K562 (cell line): ENCODE results near the gene EBF4. TPM values are rescaled to one million over a fixed set of nuclear protein-coding genes. Genes with fewer than 3 reads are reported as not detected.
A peak's percentile ranks its signal among the peaks of the same experiment; 100 is the strongest.

Source experiments
- BCLAF1 ChIP-seq, 2 experiments: fragments of 450-650 bp in 1 of 2; IDR thresholded peaks; 2 replicates each; pipeline ENCODE4 v1.6.1; 2011 to 2017; ENCODE audit warnings: low read depth in 2 of 2, antibody characterized with exemption in 1 of 2, borderline replicate concordance in 1 of 2, low read length in 1 of 2, mild to moderate bottlenecking in 1 of 2, mixed read lengths in 1 of 2; ENCODE audit not compliant: control insufficient read depth in 1 of 2
- CBFA2T3 ChIP-seq: fragments of 450-650 bp; IDR thresholded peaks from 2 replicates; pipeline ENCODE4 v1.6.1; 2017
- CREBBP ChIP-seq: IDR thresholded peaks from one replicate; pipeline ENCODE4 v1.6.1; 2012; ENCODE audit warnings: low read depth, mild to moderate bottlenecking, control low read depth, inconsistent platforms, low read length
- E2F5 ChIP-seq: sonication (generic); formaldehyde crosslinking; IDR thresholded peaks from 2 replicates; pipeline ENCODE4 v1.8.0; 2022; ENCODE audit warnings: mild to moderate bottlenecking, missing genetic modification reagents
- ELF2 ChIP-seq: fragments of 250-450 bp; sonication (Bioruptor Pico); IDR thresholded peaks from 2 replicates; pipeline ENCODE4 v1.5.0; 2021; ENCODE audit warnings: mild to moderate bottlenecking
- GABPA ChIP-seq: fragments of 200-800 bp; sonication (Bioruptor generic); conservative IDR thresholded peaks from 2 replicates; pipeline ENCODE4 v1.6.1; 2016; ENCODE audit warnings: low read depth, missing genetic modification characterization, missing compliant biosample characterization
- HMG20B ChIP-seq: fragments of 250-450 bp; sonication (Bioruptor Pico); IDR thresholded peaks from 2 replicates; pipeline ENCODE4 v1.5.0; 2021; ENCODE audit warnings: mild to moderate bottlenecking
- MAFF ChIP-seq: IDR thresholded peaks from 2 replicates; pipeline ENCODE4 v1.6.1; 2012; ENCODE audit warnings: low read length, improper control_type of control experiment
- MCM7 ChIP-seq, 2 experiments: fragments of 450-650 bp; IDR thresholded peaks; 2 replicates each; pipeline ENCODE4 v1.6.1; 2016 to 2018
- MIER1 ChIP-seq: fragments of 450-650 bp; IDR thresholded peaks from 2 replicates; pipeline ENCODE4 v1.6.1; 2016; ENCODE audit warnings: antibody characterized with exemption, mild to moderate bottlenecking, low read depth
- NFIC ChIP-seq: fragments of 450-650 bp; IDR thresholded peaks from 2 replicates; pipeline ENCODE4 v1.6.1; 2017; ENCODE audit warnings: mild to moderate bottlenecking, inconsistent platforms
- NR4A1 ChIP-seq, 2 experiments: fragments of 250-450 bp in 1 of 2; fragments of 450-650 bp in 1 of 2; sonication (Bioruptor Pico) in 1 of 2; IDR thresholded peaks; 2 replicates each; pipeline versions ENCODE4 v1.4.0 to v1.6.1; 2016 to 2020; ENCODE audit warnings: mild to moderate bottlenecking in 2 of 2, missing compliant biosample characterization in 1 of 2, missing genetic modification characterization in 1 of 2, moderate library complexity in 1 of 2
- SMARCE1 ChIP-seq: fragments of 450-650 bp; IDR thresholded peaks from 2 replicates; pipeline ENCODE4 v1.7.1; 2016; ENCODE audit warnings: mild to moderate bottlenecking
- SOX6 ChIP-seq: fragments of 450-650 bp; IDR thresholded peaks from 2 replicates; pipeline ENCODE4 v1.6.1; 2014; ENCODE audit warnings: mild to moderate bottlenecking
- STAG1 ChIP-seq: sonication (generic); formaldehyde crosslinking; IDR thresholded peaks from 2 replicates; pipeline ENCODE4 v1.5.0; 2020; ENCODE audit warnings: missing genetic modification reagents, borderline replicate concordance
- TAF15 ChIP-seq: fragments of 200-400 bp; formaldehyde crosslinking; IDR thresholded peaks from 2 replicates; pipeline ENCODE4 v1.6.1; 2017; ENCODE audit warnings: mild to moderate bottlenecking, low read depth, low read length, moderate library complexity
- XRCC5 ChIP-seq: fragments of 200-400 bp; formaldehyde crosslinking; IDR thresholded peaks from 2 replicates; pipeline ENCODE4 v1.6.1; 2017; ENCODE audit warnings: low read depth, mild to moderate bottlenecking, low read length
- ZBTB7A ChIP-seq: IDR thresholded peaks from 2 replicates; pipeline ENCODE4 v1.6.1; 2011; ENCODE audit warnings: low read depth, mild to moderate bottlenecking, low read length, moderate library complexity, borderline replicate concordance; ENCODE audit not compliant: control insufficient read depth
- ZNF217 ChIP-seq: sonication (generic); formaldehyde crosslinking; IDR thresholded peaks from 2 replicates; pipeline ENCODE4 v1.8.0; 2022; ENCODE audit warnings: mild to moderate bottlenecking, missing genetic modification reagents
- ZNF449 ChIP-seq: fragments of 250-450 bp; sonication (Bioruptor Pico); IDR thresholded peaks from 2 replicates; pipeline ENCODE4 v1.8.0; 2022; ENCODE audit warnings: moderate library complexity, mild to moderate bottlenecking, inconsistent platforms
- ZNF511 ChIP-seq: sonication (generic); formaldehyde crosslinking; IDR thresholded peaks from 2 replicates; pipeline ENCODE4 v1.8.0; 2022; ENCODE audit warnings: mild to moderate bottlenecking, missing genetic modification reagents
- ZNF551 ChIP-seq: fragments of 250-450 bp; sonication (Bioruptor Pico); IDR thresholded peaks from 2 replicates; pipeline ENCODE4 v1.5.0; 2021; ENCODE audit warnings: mild to moderate bottlenecking, moderate library complexity
- ZNF695 ChIP-seq: fragments of 450-650 bp; formaldehyde crosslinking; IDR thresholded peaks from 2 replicates; pipeline ENCODE4 v1.4.0; 2020; ENCODE audit warnings: mild to moderate bottlenecking, moderate library complexity
- ZZZ3 ChIP-seq: fragments of 450-650 bp; IDR thresholded peaks from 2 replicates; pipeline ENCODE4 v1.6.1; 2016; ENCODE audit warnings: antibody characterized with exemption, mild to moderate bottlenecking, moderate library complexity
- polyA plus RNA-seq, 8 experiments: library from polyadenylated mRNA; depleted of rRNA in 4 of 8; stranded (reverse) in 5 of 8; unstranded in 3 of 8; fragments of >200 nt; fragmentation: Nextera tagmentation in 2 of 8; fragmentation: Illumina TruSeq in 1 of 8; extraction: Ambion mirVana in 2 of 8; extraction: Trizol in 1 of 8; gene quantifications; 2 replicates each; pipeline versions ENCODE4 v1.2.1 to v1.2.3, GENCODE V29; 2011 to 2014; ENCODE audit warnings: inconsistent platforms in 1 of 8, missing spikeins in 1 of 8
- total RNA-seq, 7 experiments: library from RNA; depleted of rRNA in 6 of 7; stranded (reverse); fragments of >200 nt in 6 of 7; fragmentation: Illumina TruSeq in 2 of 7; extraction: Trizol in 2 of 7; gene quantifications; 2 replicates each; pipeline versions ENCODE4 v1.2.1 to v1.2.3, GENCODE V29; 2011 to 2021; ENCODE audit warnings: low replicate concordance in 1 of 7

EBF4 gene
- total and polyA plus RNA-seq, 9 of the 15 experiments (the other 6 are each of a cell fraction or from before 2014, with no cell fraction given): 0.09 TPM; not detected in 8

- no peak for TF ChIP-seq BCLAF1 (IDR thresholded peaks at IDR 0.05; ENCODE audit: borderline replicate concordance in 1 of 2, control insufficient read depth in 1 of 2, low read depth in 2 of 2, low read length in 1 of 2)
- TF ChIP-seq MIER1: no peak
- no peak for TF ChIP-seq ZBTB7A
- TF ChIP-seq TAF15: no peak
- TF ChIP-seq ZNF449 (CRISPR knock-in tag): no peak
- TF ChIP-seq SOX6: peak; percentile 89
- TF ChIP-seq NR4A1 (CRISPR knock-in tag; IDR thresholded peaks at IDR 0.05): no peak
- TF ChIP-seq NR4A1 (tag; IDR thresholded peaks at IDR 0.05): no peak
- no peak for TF ChIP-seq E2F5 (CRISPR knock-in tag)
- no peak for TF ChIP-seq ELF2 (CRISPR knock-in tag)
- no peak for TF ChIP-seq ZNF695 (CRISPR knock-in tag)
- TF ChIP-seq CBFA2T3: peak; percentile 93
- TF ChIP-seq CREBBP: no peak
- 0 out of 2 replicates have a peak, but pooled peaks have one; percentile 31 for TF ChIP-seq GABPA (tag)
- TF ChIP-seq MCM7 (IDR thresholded peaks at IDR 0.05): no peak
- TF ChIP-seq SMARCE1: 0 out of 2 replicates have a peak, but pooled peaks have one; percentile 50
- peak; percentile 68 for TF ChIP-seq NFIC
- no peak for TF ChIP-seq HMG20B (CRISPR knock-in tag)
- no peak for TF ChIP-seq XRCC5
- no peak for TF ChIP-seq STAG1 (CRISPR knock-in tag)
- no peak for TF ChIP-seq ZNF511 (CRISPR knock-in tag)
- TF ChIP-seq ZNF217 (CRISPR knock-in tag): no peak
- TF ChIP-seq ZNF551 (CRISPR knock-in tag): no peak
- no peak for TF ChIP-seq MAFF
- TF ChIP-seq ZZZ3: no peak
Measured at GRCh38 chr20:2800521-2801285, 108.1 kb downstream of the EBF4 start, which contains the start of gene CPXM1 (continued).
